WTC11 (cell line): ENCODE data around the gene GIGYF2. TPM values are rescaled to one million over a fixed set of nuclear protein-coding genes. Genes with fewer than 3 reads are reported as not detected.

ENCODE experiments used
- ATAC-seq: fragments of 200-7000 bp; cut with Tn5 transposase; 2 replicates; pipeline ENCODE4 v1.10.0; 2021; ENCODE audit warnings: mild to moderate bottlenecking, moderate library complexity
- CTCF ChIA-PET: fragments of 300-600 bp; sonication (Branson Sonifier 250); formaldehyde crosslinking; loops from one replicate; lab custom pipeline; 2021; ENCODE audit warnings: antibody characterized with exemption; lab: Charles Lee
- POLR2A ChIA-PET: fragments of 350-600 bp; sonication (Branson Sonifier 250); formaldehyde crosslinking; loops from one replicate; lab custom pipeline; 2021; ENCODE audit warnings: antibody characterized with exemption; lab: Charles Lee
- DNase-seq: peaks from one replicate; pipeline ENCODE4 v3.0.0; 2021; ENCODE audit warnings: low spot score
- H3K27ac Mint-ChIP-seq: 2 replicates; pipeline ENCODE4 v1.8.0; 2021; ENCODE audit warnings: mixed read lengths
- H3K27me3 Mint-ChIP-seq: 2 replicates; pipeline ENCODE4 v1.8.0; 2021; ENCODE audit warnings: low read depth, mild to moderate bottlenecking, moderate library complexity, mixed read lengths
- H3K36me3 Mint-ChIP-seq: 2 replicates; pipeline ENCODE4 v1.8.0; 2021; ENCODE audit warnings: mixed read lengths
- H3K4me1 Mint-ChIP-seq: 2 replicates; pipeline ENCODE4 v1.8.0; 2022; ENCODE audit warnings: mixed read lengths
- H3K4me3 Mint-ChIP-seq: 2 replicates; pipeline ENCODE4 v1.8.0; 2021; ENCODE audit warnings: mild to moderate bottlenecking, moderate library complexity, mixed read lengths
- H3K9me3 Mint-ChIP-seq: 2 replicates; pipeline ENCODE4 v1.8.0; 2021; ENCODE audit warnings: mixed read lengths
- ELF4 ChIP-seq: sonication (generic); formaldehyde crosslinking; IDR thresholded peaks from 2 replicates; pipeline ENCODE4 v1.8.1; 2022; ENCODE audit warnings: low read depth, mild to moderate bottlenecking, moderate library complexity, missing genetic modification reagents
- ETV6 ChIP-seq: sonication (generic); formaldehyde crosslinking; IDR thresholded peaks from 2 replicates; pipeline ENCODE4 v1.8.1; 2022; ENCODE audit warnings: mild to moderate bottlenecking, missing genetic modification reagents
- FOXP1 ChIP-seq: sonication (generic); formaldehyde crosslinking; IDR thresholded peaks from 2 replicates; pipeline ENCODE4 v1.8.0; 2022; ENCODE audit warnings: missing genetic modification reagents, mild to moderate bottlenecking, moderate library complexity, borderline replicate concordance
- JUN ChIP-seq: sonication (generic); formaldehyde crosslinking; IDR thresholded peaks from 2 replicates; pipeline ENCODE4 v1.8.0; 2023; ENCODE audit warnings: mild to moderate bottlenecking, missing genetic modification reagents
- NFE2L1 ChIP-seq: sonication (generic); formaldehyde crosslinking; IDR thresholded peaks from 2 replicates; pipeline ENCODE4 v1.8.1; 2023; ENCODE audit warnings: missing genetic modification reagents
- TEAD4 ChIP-seq: sonication (generic); formaldehyde crosslinking; IDR thresholded peaks from 2 replicates; pipeline ENCODE4 v1.8.0; 2022; ENCODE audit warnings: mild to moderate bottlenecking, missing genetic modification reagents
- ZNF138 ChIP-seq: sonication (generic); formaldehyde crosslinking; conservative IDR thresholded peaks from 2 replicates; pipeline ENCODE4 v1.8.1; 2022; ENCODE audit warnings: mild to moderate bottlenecking, moderate library complexity, missing genetic modification reagents
- ZNF219 ChIP-seq: sonication (generic); formaldehyde crosslinking; IDR thresholded peaks from 2 replicates; pipeline ENCODE4 v1.8.0; 2023; ENCODE audit warnings: missing genetic modification reagents, mild to moderate bottlenecking, borderline replicate concordance
- ZNF396 ChIP-seq: fragments of 250-450 bp; sonication (Bioruptor Pico); IDR thresholded peaks from 2 replicates; pipeline ENCODE4 v1.8.0; 2021; ENCODE audit warnings: mild to moderate bottlenecking, moderate library complexity, borderline replicate concordance
- total RNA-seq: library from RNA; stranded (reverse); gene quantifications from 3 replicates; pipeline ENCODE4 v1.2.3, GENCODE V29; 2021
- TF ChIP-seq, protein P1 (sequence below): sonication (generic); formaldehyde crosslinking; IDR thresholded peaks from 2 replicates; pipeline ENCODE4 v1.8.0; 2023; ENCODE audit warnings: missing genetic modification reagents, mild to moderate bottlenecking, borderline replicate concordance
- TF ChIP-seq, protein P2 (sequence below): fragments of 250-450 bp; sonication (Bioruptor Pico); IDR thresholded peaks from 2 replicates; pipeline ENCODE4 v2.1.2; 2022; ENCODE audit warnings: mild to moderate bottlenecking, moderate library complexity
- TF ChIP-seq, protein P3 (sequence below): sonication (generic); formaldehyde crosslinking; IDR thresholded peaks from 2 replicates; pipeline ENCODE4 v1.8.0; 2022; ENCODE audit warnings: mild to moderate bottlenecking, missing genetic modification reagents
- TF ChIP-seq, protein P4 (sequence below): fragments of 250-450 bp; sonication (Bioruptor Pico); IDR thresholded peaks from 2 replicates; pipeline ENCODE4 v1.9.0; 2021; ENCODE audit warnings: mild to moderate bottlenecking
- TF ChIP-seq, protein P5 (sequence below): sonication (generic); formaldehyde crosslinking; IDR thresholded peaks from 2 replicates; pipeline ENCODE4 v1.8.1; 2023; ENCODE audit warnings: mild to moderate bottlenecking, missing genetic modification reagents, moderate library complexity
- TF ChIP-seq, protein P6 (sequence below): fragments of 250-450 bp; sonication (Bioruptor Pico); conservative IDR thresholded peaks from 2 replicates; pipeline ENCODE4 v1.9.0; 2021; ENCODE audit warnings: mild to moderate bottlenecking
- TF ChIP-seq, protein P7 (sequence below): sonication (generic); formaldehyde crosslinking; IDR thresholded peaks from 2 replicates; pipeline ENCODE4 v1.8.0; 2022; ENCODE audit warnings: mild to moderate bottlenecking, missing genetic modification reagents
- TF ChIP-seq, protein P8 (sequence below): sonication (generic); formaldehyde crosslinking; IDR thresholded peaks from 2 replicates; pipeline ENCODE4 v1.8.1; 2022; ENCODE audit warnings: low read depth, mild to moderate bottlenecking, moderate library complexity, missing genetic modification reagents, borderline replicate concordance
- TF ChIP-seq, protein P9 (sequence below): fragments of 250-450 bp; sonication (Bioruptor Pico); IDR thresholded peaks from 2 replicates; pipeline ENCODE4 v1.9.0; 2021; ENCODE audit warnings: moderate library complexity, mild to moderate bottlenecking, inconsistent platforms, borderline replicate concordance
- TF ChIP-seq, protein P10 (sequence below): sonication (generic); formaldehyde crosslinking; IDR thresholded peaks from 2 replicates; pipeline ENCODE4 v1.8.0; 2022; ENCODE audit warnings: missing genetic modification reagents

The GIGYF2 gene
- total RNA-seq, 1 experiment from 2014 or later, result 53.1 TPM

DNA sequence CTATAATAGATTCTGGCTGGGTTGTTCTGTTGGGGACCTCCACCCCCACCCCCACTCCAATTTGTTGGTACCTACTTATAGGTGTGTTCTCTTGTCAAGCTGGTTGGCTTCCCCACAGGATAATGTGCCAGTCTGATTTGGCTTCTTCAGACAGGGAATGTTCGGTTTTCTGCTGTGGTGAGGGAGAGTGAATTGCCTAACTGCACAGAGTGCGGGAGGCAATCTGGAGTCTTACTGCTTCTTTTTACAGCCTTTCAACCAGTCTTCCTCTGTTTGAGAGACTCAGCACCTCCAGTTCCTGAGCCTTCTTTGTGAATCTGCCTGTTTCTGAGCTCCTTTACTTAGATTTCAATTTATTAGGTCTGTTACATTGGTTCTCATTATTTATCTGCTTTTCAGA, 145.6 kb downstream of the GIGYF2 start (continued):
- TF ChIP-seq, protein P1, sequence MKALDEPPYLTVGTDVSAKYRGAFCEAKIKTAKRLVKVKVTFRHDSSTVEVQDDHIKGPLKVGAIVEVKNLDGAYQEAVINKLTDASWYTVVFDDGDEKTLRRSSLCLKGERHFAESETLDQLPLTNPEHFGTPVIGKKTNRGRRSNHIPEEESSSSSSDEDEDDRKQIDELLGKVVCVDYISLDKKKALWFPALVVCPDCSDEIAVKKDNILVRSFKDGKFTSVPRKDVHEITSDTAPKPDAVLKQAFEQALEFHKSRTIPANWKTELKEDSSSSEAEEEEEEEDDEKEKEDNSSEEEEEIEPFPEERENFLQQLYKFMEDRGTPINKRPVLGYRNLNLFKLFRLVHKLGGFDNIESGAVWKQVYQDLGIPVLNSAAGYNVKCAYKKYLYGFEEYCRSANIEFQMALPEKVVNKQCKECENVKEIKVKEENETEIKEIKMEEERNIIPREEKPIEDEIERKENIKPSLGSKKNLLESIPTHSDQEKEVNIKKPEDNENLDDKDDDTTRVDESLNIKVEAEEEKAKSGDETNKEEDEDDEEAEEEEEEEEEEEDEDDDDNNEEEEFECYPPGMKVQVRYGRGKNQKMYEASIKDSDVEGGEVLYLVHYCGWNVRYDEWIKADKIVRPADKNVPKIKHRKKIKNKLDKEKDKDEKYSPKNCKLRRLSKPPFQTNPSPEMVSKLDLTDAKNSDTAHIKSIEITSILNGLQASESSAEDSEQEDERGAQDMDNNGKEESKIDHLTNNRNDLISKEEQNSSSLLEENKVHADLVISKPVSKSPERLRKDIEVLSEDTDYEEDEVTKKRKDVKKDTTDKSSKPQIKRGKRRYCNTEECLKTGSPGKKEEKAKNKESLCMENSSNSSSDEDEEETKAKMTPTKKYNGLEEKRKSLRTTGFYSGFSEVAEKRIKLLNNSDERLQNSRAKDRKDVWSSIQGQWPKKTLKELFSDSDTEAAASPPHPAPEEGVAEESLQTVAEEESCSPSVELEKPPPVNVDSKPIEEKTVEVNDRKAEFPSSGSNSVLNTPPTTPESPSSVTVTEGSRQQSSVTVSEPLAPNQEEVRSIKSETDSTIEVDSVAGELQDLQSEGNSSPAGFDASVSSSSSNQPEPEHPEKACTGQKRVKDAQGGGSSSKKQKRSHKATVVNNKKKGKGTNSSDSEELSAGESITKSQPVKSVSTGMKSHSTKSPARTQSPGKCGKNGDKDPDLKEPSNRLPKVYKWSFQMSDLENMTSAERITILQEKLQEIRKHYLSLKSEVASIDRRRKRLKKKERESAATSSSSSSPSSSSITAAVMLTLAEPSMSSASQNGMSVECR (CRISPR knock-in tag), result no peak
- TF ChIP-seq JUN, result no peak
- TF ChIP-seq, all 79 proteins: peak for 0

DNA sequence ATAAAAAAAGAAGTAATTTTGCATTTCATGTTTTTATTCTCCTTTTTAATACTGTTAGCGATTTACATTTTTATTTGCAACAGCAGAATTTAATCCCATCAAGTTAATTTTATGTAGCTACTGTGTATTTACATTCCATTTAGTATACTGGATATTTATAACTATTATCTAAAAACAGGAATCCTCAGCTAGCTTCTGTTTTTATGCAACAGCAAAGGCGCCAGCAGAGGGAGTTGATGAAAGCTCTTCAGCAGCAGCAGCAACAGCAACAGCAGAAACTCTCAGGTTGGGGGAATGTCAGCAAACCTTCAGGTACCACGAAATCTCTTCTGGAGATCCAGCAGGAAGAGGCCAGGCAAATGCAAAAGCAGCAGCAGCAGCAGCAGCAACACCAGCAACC, 146.7 kb downstream of the GIGYF2 start:
- no peaks in the 10 kb centered on the region for H3K4me1 Mint-ChIP-seq
- ChIA-PET POLR2A (interaction anchor here (0.6 kb wide), 1 partner anchor 707 kb away, joined by 3 read pairs; no protein-coding TSS in a partner anchor), CTCF (interaction anchor here (0.7 to 1.1 kb wide), 5 partner anchors 8 to 286 kb away, joined by 3 to 4 read pairs (median 3); no protein-coding TSS in a partner anchor)
- H3K27ac Mint-ChIP-seq, result no peak overlapping the region
- DNase-seq, result no peak
- H3K4me3 Mint-ChIP-seq, result no peak overlapping the region
- no peaks in the 10 kb centered on the region for H3K27me3 Mint-ChIP-seq
- H3K9me3 Mint-ChIP-seq, result no peaks in the 10 kb centered on the region
- H3K36me3 Mint-ChIP-seq, result peaks cover 65% of the 10 kb centered on the region
- ATAC-seq, result no peak
- TF ChIP-seq, protein P2, sequence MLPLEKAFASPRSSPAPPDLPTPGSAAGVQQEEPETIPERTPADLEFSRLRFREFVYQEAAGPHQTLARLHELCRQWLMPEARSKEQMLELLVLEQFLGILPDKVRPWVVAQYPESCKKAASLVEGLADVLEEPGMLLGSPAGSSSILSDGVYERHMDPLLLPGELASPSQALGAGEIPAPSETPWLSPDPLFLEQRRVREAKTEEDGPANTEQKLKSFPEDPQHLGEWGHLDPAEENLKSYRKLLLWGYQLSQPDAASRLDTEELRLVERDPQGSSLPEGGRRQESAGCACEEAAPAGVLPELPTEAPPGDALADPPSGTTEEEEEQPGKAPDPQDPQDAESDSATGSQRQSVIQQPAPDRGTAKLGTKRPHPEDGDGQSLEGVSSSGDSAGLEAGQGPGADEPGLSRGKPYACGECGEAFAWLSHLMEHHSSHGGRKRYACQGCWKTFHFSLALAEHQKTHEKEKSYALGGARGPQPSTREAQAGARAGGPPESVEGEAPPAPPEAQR, result no peak
- TF ChIP-seq ZNF219 (no peak), FOXP1 (no peak), TEAD4 (CRISPR knock-in tag) (no peak), ETV6 (CRISPR knock-in tag) (no peak), ELF4 (CRISPR knock-in tag) (no peak), ZNF138 (CRISPR knock-in tag) (no peak), ZNF396 (CRISPR knock-in tag) (no peak), NFE2L1 (CRISPR knock-in tag) (no peak)
- TF ChIP-seq, protein P3, sequence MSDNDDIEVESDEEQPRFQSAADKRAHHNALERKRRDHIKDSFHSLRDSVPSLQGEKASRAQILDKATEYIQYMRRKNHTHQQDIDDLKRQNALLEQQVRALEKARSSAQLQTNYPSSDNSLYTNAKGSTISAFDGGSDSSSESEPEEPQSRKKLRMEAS, result no peak
- TF ChIP-seq, protein P4, sequence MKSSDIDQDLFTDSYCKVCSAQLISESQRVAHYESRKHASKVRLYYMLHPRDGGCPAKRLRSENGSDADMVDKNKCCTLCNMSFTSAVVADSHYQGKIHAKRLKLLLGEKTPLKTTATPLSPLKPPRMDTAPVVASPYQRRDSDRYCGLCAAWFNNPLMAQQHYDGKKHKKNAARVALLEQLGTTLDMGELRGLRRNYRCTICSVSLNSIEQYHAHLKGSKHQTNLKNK (CRISPR knock-in tag), result no peak
- TF ChIP-seq, protein P5, sequence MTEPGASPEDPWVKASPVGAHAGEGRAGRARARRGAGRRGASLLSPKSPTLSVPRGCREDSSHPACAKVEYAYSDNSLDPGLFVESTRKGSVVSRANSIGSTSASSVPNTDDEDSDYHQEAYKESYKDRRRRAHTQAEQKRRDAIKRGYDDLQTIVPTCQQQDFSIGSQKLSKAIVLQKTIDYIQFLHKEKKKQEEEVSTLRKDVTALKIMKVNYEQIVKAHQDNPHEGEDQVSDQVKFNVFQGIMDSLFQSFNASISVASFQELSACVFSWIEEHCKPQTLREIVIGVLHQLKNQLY (CRISPR knock-in tag), result no peak
- TF ChIP-seq, protein P6, sequence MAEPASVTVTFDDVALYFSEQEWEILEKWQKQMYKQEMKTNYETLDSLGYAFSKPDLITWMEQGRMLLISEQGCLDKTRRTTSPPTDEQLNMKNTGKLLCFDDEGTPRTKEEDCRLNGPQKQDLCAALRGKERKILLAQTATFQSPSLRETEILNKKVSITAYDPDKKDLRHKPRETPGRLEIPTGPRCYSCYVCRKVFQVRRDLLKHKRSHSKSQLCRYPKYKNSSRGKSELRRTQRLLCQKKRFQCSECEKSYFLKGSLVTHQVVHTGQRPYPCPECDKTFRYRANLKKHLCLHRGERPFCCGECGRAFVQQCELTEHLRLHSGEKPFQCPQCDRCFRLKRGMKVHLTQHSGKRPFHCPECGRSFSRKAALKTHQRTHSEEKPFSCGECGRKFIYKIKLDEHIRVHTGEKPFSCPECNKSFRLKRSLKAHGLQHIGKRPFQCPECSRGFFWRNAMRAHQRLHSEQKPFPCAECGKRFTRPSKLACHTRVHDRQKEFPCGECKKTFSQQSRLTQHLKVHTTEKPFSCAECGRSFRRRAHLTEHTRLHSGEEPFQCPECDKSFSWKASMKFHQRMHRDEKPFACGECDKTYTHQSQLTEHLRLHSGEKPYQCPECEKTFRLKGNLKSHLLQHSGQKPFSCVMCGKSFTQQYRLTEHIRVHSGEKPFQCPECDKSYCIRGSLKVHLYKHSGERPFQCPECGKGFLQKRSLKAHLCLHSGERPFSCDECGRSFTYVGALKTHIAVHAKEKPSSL (CRISPR knock-in tag), result no peak
- TF ChIP-seq, protein P7, sequence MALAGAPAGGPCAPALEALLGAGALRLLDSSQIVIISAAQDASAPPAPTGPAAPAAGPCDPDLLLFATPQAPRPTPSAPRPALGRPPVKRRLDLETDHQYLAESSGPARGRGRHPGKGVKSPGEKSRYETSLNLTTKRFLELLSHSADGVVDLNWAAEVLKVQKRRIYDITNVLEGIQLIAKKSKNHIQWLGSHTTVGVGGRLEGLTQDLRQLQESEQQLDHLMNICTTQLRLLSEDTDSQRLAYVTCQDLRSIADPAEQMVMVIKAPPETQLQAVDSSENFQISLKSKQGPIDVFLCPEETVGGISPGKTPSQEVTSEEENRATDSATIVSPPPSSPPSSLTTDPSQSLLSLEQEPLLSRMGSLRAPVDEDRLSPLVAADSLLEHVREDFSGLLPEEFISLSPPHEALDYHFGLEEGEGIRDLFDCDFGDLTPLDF (CRISPR knock-in tag), result no peak
- TF ChIP-seq, protein P8, sequence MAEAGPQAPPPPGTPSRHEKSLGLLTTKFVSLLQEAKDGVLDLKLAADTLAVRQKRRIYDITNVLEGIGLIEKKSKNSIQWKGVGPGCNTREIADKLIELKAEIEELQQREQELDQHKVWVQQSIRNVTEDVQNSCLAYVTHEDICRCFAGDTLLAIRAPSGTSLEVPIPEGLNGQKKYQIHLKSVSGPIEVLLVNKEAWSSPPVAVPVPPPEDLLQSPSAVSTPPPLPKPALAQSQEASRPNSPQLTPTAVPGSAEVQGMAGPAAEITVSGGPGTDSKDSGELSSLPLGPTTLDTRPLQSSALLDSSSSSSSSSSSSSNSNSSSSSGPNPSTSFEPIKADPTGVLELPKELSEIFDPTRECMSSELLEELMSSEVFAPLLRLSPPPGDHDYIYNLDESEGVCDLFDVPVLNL (CRISPR knock-in tag), result no peak
- TF ChIP-seq, protein P9, sequence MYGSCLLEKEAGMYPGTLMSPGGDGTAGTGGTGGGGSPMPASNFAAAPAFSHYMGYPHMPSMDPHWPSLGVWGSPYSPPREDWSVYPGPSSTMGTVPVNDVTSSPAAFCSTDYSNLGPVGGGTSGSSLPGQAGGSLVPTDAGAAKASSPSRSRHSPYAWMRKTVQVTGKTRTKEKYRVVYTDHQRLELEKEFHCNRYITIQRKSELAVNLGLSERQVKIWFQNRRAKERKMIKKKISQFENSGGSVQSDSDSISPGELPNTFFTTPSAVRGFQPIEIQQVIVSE (CRISPR knock-in tag), result no peak
- TF ChIP-seq, protein P10, sequence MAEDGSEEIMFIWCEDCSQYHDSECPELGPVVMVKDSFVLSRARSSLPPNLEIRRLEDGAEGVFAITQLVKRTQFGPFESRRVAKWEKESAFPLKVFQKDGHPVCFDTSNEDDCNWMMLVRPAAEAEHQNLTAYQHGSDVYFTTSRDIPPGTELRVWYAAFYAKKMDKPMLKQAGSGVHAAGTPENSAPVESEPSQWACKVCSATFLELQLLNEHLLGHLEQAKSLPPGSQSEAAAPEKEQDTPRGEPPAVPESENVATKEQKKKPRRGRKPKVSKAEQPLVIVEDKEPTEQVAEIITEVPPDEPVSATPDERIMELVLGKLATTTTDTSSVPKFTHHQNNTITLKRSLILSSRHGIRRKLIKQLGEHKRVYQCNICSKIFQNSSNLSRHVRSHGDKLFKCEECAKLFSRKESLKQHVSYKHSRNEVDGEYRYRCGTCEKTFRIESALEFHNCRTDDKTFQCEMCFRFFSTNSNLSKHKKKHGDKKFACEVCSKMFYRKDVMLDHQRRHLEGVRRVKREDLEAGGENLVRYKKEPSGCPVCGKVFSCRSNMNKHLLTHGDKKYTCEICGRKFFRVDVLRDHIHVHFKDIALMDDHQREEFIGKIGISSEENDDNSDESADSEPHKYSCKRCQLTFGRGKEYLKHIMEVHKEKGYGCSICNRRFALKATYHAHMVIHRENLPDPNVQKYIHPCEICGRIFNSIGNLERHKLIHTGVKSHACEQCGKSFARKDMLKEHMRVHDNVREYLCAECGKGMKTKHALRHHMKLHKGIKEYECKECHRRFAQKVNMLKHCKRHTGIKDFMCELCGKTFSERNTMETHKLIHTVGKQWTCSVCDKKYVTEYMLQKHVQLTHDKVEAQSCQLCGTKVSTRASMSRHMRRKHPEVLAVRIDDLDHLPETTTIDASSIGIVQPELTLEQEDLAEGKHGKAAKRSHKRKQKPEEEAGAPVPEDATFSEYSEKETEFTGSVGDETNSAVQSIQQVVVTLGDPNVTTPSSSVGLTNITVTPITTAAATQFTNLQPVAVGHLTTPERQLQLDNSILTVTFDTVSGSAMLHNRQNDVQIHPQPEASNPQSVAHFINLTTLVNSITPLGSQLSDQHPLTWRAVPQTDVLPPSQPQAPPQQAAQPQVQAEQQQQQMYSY (CRISPR knock-in tag), result no peak
